GM18520 (cell line): ENCODE results near the gene C18orf63.
A peak's percentile ranks its signal among the peaks of the same experiment; 100 is the strongest.
"Not testable (repeated sequence)": the region's sequence is repeated elsewhere in the genome, so short reads cannot be mapped to it uniquely, and the experiment has no call there.

Experiments used
- ATAC-seq: cut with Tn5 transposase; IDR thresholded peaks from one replicate; pipeline ENCODE4 v1.9.1; 2021; ENCODE audit not compliant: unreplicated experiment

Gene C18orf63

DNA sequence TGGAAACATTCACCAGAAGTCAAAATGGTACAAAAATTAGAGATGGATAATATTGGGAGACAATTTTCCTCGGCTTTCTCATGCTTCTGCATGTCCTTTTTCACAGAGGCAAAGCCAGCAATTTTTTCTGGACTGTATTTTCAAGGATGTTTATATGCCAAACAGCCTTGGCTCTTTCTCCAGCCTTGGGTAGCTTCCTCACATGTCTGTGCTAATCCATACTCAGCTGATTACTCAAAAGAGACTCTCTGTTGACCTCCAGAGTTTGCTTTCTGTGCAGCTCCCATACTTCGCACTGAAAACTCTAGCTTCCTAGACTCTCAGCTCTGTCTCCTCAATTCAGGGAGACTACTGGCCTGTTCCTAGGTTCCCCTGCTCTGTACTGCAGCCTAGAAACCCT lies 10.6 kb downstream of the C18orf63 start:
- ATAC-seq: no peak

DNA sequence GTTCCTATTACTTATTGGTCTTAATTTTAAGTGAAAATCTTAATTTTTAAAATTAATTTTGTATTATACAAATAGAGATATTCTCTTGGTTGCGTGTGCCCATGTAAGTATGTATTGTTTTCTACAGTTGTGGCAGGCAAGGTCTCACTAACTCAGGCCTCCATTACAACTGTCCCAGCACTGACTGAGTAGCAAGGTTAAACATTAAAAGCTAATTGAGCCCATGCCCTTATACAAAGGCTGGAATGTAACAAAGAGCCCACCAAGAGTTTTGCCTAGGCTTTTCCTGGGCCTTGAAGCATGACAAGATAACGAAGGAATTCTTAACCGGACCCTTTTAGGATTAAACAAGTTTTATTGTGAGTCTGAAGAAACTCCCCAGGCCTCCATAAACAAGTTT lies 11.2 kb downstream of the C18orf63 start:
- not testable (repeated sequence) for ATAC-seq

DNA sequence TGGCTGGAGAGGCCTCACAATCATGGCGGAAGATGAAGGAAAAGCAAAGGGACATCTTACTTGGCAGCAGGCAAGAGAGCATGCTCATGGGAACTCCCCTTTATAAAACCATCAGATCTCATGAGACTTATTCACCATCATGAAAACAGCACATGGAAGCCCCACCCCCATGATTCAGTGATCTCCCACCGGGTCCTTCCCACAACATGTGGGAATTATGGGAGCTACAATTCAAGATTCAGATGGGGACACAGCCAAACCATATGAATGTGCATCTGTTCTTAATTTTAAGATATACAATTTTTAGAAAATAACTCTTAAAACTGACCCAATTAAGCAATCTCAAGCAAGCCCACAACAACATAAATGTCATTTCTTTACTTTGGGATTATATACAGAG lies 12.6 kb downstream of the C18orf63 start:
- no peak for ATAC-seq

DNA sequence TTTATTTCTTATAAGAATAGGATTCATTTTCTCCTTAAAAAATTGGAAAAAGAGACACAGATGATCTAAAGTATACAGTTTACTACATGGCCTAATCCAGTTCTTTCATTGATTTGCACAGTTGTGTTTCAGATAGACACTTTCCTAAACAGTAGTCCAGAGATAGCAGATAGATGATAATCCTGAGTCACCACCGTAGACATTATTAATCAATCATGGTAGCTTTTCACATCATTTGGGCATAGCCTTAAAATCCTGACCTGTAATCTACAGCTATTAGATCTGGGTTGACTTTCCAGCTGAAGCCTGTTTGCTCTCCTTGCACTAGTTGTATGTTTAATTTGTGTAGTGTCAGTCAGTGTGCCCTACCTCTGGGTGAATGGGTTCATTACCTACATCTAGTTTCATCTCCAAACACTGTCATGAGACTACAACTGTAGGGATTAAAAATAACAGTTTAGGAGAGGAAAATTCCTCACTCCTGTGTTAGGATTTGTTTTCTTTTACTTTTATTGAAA lies 14.1 kb downstream of the C18orf63 start:
- no peak for ATAC-seq

DNA sequence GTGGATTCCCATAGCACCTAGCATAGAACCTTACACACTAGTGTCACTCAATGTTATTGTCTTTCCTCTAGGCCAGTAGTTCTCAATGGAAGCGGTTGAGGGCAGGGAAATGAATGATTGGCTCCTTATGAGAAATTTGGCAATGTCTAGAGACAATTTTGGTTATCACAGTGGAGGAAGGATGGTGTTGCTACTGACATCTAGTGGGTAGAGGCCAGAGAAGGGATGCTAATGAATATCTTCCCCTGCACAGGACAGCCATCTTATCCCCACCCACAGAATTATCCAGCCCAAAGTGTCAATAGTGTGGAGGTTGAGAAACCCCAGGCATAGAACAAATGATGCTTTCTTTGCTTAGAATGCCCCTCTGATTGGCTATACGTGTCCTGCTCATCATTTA lies 15.8 kb downstream of the C18orf63 start:
- ATAC-seq: no peak

DNA sequence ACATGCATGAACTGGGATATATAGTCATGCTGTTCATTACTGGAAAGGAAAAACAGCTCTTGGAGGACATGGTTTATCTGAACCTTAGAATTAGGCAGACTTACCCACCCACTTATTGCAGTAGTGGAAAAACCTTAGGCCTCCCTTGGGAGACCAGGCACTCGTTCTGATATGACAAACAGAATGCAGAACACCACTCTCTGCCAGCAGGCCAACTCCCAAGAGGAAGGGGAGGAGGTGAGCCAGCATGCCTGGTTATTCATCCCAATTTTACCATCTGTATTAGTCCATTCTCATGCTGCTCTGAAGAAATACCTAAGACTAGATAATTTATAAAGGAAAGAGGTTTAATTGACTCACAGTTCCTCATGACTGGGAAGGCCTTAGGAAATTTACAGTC lies 17.5 kb downstream of the C18orf63 start:
- no peak for ATAC-seq

DNA sequence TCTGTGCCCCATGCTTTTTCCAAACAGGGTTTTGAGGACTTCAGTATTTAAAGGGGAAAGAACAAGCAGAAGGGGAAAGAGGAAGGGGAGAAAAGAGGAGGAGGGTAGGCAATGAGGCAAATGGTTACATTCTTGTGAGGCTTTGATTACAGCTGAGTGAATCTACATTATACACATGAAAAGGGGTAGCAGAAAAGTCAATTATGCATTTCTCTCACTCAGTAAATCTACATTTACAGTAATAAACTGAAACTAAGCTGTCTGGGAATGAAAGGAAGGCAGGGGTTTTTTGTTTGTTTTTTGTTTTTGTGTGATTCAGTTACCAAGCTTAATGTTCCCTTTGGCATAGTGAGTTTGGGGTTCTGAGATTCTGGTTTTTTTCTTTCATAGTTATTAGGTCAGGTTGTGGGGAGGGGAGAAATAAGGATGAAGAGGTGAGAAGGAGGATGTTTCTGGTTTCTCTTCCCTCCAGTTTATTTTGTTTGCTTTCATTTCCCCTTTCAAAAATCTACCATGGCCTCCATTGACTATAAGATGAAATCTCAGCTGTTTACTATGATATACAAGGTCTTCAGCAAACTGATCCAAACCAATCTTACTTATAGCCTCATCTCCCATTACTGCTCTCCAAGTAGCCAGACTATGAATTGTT lies 18.7 kb downstream of the C18orf63 start:
- ATAC-seq: no peak

DNA sequence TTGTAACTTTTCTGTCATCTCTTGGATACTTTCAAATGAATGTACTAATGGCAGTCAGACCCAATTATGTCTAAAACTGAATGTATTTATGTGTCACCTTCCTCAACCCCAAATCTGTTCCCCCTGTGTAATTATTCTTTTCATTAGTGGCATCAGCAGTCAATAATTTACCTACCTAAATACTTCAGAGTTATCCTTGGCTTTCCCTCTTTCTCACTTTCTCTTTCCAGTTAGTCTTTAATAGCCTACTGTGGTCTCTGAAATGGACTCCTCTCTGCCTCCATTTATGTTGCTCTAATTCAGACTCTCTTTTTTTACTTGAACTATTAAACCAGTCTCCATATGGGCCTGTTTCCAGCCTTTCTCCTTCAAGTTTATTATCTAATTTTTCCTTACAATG lies 21.0 kb downstream of the C18orf63 start:
- no peak for ATAC-seq

DNA sequence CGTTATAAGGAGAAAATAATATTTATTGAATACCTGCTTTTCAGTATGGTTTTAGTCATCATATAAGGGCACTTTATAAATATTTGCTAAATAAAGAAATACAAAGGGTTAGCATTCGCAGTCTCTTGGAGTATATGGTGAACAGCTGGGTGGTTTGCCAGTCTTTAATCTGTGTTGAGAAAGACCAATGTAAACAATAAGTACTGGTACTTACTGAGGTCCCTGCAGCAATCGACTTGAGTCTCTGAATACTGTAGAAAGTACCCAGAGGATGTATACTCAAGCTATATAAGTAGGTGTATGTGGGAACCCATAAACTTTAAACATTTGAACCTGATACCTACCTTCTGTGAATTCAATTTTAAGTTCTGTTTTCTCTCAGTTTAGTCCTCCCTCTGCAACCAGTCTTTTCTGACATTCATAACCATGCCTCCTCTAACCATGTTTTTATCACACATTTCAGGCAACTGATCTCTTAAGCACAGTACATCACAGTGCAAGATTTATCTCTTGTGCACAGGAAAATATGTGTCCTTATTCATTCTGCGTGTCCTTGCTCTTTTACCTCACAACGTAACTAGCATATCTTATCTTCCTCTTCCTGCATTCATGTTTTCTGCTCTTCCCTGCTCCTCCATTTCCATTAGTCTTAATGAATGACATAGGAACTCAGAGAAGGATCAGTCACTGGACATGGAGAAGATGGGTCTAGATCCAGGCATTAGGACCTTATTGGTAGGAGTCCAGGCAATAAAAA lies 21.7 kb downstream of the C18orf63 start:
- no peak for ATAC-seq

DNA sequence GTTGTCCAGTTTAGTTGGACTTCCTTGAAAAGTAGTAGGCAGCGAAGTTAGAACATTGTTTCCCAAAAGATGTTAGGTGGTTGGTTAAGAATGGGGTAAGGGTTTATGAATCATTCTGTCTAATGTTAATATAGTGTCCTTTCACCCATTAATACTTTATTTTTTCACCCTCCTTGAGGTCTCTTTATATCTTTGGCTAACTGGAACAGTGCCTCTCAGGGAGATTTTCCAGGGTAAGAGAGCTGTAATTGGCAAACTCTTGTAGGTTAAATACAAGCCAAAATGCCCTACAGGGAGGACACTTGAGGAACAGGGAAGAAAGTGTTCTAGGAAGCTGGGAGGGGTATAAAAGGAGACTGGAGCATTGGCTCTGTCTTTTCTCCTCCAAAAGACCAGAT lies 22.3 kb downstream of the C18orf63 start:
- no peak for ATAC-seq

DNA sequence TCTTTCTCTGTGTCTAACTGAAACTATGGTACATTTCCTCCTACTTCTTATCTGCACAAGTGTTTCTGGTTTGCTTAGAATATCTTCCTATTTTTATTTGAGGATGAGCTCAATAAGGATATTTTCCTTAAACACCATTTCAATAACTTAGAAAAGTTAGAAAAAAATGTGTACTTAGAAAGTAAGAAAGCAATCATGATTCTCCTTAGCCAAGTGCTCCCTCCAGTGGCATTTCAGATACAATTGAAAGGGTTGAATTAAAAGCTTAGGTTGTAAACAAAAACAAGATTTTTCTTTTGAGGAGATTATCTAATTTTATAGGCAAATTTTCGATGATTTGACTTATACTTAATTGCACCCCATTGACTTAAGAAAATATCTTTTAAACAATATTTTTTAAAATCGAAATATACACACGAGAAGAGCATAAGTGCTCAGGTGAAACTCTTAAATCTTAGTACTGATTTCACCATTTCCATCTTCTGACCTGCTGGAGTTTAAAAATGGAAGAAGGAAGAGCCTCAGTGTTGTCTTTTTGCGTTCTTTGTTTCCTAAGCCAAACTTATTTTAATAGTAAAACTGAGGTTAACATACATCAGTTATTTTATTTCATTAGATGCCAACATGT lies 26.9 kb downstream of the C18orf63 start:
- ATAC-seq: no peak

DNA sequence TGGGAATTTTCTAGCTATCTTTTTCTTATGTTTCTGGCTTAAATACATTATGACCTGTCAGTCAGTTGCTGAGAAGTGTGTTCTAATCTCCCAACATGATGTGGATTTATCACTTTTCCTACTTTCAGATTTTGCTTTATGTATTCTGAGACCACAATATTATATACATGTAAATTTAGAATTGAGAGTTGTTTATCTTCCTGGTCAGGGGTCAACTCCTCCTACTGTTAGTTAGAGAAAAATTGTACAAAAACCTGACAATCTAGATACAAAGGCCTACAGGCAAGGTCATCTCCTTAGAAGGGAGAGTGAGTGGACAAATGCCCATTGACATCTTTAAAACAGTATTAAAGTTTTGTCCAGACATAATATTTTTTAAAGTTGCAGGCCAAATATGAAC lies 30.6 kb downstream of the C18orf63 start:
- no peak for ATAC-seq

DNA sequence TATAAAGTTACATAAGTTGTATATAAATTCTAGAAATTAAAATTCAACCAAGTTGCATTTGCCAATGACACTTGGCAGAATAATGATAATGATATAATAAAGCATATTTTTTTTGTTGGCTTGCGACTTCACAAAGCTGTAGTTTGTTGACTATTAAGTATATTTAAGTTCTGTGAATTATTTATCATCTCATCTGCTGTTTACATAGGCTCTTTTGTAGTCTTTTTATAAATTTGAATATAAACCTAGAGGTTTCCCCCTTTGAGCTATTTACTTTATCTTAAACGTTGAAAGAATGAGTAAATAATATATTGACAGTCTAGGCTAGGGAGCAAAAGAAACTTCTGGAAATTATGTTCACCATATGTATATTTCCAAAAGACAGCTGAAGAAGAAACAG lies 32.9 kb downstream of the C18orf63 start:
- ATAC-seq: no peak

DNA sequence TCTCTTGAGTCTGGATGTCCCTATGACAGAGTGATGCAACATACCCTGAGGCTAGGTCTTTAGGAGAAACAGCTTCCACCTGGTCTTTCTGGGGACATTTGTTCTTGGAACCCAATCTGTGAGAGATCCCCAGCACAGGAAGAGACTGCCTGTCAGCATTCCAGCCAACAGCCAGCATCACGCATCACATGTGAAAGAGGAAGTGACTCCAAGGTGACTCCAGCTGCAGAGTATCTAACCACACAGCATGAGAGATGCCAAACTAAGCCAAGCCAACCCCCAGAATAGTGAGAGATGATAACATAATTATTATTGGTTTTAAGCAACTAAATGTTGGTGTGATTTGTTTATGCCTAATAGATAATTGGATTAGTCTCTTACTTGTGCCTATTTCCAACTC lies 35.7 kb downstream of the C18orf63 start:
- ATAC-seq: peak; percentile 50

DNA sequence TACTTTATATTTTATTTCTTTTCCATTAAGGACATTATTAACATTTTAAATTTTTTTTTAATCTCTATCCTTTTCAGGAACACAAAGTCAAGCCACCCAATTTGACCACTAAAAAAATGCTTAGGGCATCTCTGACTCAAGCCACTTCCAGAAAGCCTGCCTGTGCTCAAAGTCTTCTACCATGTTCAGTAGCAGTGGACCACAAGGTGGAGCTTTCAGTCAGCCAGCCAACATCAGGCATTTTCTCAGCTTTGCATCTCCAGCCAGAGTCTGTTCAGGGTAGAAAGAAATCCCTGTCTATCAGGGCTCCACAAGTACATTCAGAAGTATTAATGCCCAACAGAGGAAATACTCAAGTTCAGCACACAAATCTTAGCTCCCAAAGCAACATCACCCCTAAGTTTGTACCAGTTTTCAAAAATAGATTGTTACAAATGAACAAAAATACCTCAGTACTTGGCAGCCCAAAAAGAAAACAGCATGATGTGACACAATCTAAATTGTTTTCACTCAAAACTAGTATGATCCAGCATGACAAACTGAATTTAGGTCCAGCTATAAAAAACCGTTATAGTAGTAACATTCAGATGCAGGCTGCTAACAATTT lies 37.6 kb downstream of the C18orf63 start:
- ATAC-seq: peak; percentile 33

DNA sequence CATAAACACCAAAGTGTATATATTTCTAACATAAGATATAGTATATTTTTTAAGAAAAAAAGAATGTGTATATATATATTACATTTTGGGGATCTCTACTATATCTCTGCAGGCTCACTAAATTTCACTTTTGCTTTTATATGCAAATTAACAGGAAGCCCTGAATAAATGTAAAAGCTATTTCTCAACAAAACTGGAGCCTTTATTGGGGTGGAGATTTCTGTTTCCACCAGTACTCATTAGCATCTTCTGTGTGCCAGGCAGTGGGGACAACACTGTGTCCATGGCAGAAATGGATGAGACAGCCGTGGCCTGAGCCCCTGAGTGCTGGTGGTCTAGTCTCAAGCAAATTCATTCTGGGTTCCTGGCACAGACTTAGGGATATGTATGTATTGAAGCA lies 41.3 kb downstream of the C18orf63 start:
- no peak for ATAC-seq

DNA sequence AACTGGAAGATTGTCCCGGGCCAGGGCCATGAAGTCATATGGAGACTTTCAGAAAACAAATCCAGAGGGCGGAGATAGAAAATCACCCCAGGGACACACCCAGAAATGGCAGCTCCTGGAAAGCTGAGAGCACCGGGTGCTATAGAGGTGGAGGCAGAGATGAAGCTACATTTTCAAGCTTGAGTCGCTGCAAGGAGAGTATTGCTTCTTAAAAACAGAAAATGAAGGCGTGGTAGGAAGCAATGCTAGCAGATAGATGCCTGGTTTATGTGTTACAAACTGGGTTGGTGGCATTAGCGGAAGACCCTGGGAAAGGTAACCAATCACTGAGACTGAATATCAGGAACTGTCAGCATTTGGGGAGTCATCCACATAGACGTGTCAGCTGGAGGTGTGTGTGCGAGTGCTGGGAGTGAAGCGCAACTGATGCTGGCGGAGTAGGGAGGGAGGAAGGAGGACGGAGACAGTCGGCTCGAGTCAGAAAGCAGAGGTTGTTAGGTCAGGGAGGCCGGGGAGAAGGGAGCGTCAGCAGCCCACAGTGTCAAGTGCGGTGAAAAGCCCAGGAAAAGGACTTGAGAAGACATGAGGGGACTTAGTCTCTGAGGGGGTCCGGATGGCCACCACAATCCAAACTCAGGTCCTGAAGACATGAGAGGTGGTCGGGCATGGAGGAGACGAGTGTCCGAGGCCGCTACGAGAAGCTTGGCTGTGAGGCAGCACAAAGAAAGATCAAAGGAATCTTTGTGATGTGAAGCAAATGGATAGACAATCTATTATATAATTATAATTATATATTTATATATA lies 45.4 kb downstream of the C18orf63 start:
- no peak for ATAC-seq

DNA sequence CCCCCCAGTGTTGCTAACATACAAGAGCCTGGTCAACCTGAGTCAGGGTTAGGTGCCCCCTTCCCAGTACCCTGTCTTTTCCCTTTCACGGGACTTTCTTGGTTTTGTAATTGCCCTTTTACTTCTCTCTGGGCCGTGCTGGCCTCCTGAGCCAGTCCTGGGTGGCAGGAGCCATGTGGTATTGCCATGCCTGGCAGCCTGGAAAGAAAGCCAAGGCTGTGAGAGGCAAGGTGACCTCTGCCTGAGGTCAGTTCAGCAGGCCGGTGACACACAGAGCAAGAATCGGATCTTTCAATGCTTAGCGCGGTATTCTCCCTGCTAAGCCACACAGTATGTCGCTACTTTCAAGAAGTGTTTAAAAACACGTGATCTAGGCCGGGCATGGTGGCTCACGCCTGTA lies 52.3 kb downstream of the C18orf63 start:
- ATAC-seq: no peak

DNA sequence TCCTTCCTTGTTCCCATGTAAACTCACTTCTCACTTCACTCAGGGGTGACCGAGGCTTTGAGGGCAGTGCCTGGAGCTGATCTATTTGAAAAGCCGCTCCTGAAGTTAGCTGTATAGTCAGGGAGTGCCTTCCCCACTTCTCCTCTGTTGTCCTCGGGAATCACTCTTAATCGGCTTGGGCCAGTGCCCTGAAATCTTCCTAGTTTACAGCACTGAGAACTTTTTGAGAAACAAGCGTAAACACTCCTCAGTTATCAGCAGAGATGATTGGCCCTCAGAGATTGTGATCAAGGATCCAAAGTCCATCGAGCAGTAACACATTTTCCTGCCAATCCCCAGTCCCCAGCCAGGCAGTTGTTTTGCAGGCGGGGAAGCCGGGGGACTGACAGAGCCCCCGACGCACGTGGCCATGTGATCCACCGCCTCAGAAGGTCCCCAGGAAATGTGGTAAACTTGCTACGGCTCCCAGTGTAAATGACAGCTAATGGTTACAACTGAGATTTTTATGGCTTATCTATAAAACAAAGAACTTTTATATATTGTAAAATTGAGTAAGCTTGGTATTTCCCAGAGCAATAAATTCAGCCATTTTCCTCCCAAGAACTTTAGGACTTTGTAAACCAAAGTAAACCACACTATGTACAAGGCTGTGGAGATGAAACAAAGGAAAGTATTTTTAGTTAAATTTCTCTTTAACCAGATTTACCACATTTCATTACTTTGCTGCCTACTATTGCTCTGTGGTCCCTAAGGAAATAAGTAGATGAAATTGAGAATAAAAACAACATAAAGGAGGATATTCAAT lies 53.5 kb downstream of the C18orf63 start:
- no peak for ATAC-seq

DNA sequence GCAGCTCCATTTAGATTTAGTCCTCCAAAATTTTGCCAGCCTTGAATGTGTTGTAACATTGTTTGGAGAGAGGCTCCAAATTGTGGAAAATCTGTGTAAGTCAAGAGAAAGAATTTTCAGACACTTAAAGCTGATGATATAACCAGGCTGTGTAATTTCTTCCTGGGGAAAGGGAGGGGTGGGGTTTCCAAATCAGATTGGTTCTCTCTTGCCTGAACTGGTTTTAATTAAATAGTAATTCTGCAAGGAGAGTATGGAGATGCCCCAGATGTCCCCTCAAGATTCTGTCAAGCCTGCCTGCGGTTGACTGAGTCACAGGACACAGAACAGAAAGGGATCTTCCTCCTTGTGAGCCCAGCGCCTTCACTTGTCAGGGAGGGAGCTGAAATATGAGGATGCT lies 54.5 kb downstream of the C18orf63 start:
- no peak for ATAC-seq
